ENCODE measurements around the gene PEAK3.
A peak's percentile ranks its signal among the peaks of the same experiment; 100 is the strongest.

DNA sequence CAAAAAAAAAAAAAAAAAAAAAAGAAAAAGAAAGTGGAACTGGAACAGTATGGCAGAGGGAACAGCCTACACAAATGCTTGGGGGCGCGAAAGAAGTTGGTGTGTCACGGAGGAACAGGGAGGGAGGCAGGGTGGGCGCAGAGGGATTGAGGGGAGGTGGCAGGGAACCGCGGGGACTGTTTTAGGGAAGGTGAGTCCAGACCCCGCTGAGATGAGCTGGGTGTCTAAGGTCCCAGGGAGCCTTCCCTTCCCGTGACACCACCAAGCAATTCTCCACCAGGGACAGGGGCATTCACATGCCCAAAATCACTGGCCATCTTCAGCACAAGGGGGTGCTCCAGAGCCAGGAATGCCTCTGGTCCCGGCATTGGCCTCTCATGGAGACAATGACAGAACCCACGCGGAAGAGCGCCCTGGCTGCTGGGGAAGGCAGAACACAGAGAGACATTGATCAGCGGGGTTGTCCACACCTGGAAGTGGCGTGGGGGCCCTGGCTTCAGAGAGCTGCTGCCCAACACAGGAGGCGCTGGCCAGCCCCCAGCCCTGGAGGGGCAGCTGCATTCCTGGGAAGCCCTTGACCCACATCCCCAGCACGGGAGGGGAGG, 6.9 kb downstream of the PEAK3 start:
- TF ChIP-seq, protein P1, sequence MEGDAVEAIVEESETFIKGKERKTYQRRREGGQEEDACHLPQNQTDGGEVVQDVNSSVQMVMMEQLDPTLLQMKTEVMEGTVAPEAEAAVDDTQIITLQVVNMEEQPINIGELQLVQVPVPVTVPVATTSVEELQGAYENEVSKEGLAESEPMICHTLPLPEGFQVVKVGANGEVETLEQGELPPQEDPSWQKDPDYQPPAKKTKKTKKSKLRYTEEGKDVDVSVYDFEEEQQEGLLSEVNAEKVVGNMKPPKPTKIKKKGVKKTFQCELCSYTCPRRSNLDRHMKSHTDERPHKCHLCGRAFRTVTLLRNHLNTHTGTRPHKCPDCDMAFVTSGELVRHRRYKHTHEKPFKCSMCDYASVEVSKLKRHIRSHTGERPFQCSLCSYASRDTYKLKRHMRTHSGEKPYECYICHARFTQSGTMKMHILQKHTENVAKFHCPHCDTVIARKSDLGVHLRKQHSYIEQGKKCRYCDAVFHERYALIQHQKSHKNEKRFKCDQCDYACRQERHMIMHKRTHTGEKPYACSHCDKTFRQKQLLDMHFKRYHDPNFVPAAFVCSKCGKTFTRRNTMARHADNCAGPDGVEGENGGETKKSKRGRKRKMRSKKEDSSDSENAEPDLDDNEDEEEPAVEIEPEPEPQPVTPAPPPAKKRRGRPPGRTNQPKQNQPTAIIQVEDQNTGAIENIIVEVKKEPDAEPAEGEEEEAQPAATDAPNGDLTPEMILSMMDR (IDR thresholded peaks at IDR 0.05): peak; percentile 41 to 79 (median 72)
- TF ChIP-seq POLR2A (IDR thresholded peaks at IDR 0.05): no peak
